Raji (cell line): ENCODE data around the gene PCYT1B.

Experiments used
- POLR2A ChIP-seq: IDR thresholded peaks from 2 replicates; pipeline ENCODE4 v1.6.1; 2011; ENCODE audit warnings: low read depth, low read length, control low read depth; ENCODE audit not compliant: insufficient read depth

The PCYT1B gene

DNA sequence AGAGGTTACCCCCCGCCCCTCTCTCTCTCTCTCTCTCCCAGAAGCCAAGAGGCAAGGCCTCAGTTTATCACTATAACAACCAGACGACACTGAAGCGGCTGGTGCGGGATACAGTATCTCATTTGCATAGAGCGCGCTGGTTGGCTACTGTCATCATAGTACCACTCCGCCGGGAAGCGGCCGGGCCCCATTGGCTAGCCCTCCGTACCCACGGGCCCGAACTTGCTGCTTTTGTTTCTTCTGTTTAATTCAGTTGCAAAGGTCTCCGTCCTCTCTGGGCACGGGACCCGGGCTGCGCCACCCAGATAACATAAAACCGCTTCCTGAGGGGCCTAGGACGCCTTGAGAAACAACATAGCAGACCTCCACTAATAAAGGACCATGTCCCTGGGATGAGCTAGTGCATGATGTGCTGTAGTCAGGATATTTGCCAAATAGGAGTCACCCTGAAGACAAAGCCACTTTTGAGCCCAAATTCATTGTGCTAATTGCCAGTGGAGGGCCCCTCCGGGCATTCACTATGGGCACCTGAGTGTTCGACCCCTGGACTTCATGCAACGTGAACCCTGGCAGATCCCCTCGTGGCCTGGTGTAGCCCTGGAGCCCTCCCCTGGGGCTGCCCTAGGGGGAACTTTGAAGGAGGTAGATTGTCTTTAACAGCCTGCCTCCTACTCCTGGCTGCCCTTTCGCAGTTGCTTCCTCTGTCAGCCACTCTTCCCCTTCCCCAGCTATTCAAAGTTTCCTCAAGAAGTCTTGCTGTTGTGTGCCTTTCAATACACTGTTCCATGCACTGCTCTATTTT, at the start of gene PCYT1B:
PCYT1B (minus strand) TSS at position 91 of the 802 bp plus-strand sequence. CDS start 242 bp downstream, outside the sequence.
- no peak for TF ChIP-seq POLR2A

DNA sequence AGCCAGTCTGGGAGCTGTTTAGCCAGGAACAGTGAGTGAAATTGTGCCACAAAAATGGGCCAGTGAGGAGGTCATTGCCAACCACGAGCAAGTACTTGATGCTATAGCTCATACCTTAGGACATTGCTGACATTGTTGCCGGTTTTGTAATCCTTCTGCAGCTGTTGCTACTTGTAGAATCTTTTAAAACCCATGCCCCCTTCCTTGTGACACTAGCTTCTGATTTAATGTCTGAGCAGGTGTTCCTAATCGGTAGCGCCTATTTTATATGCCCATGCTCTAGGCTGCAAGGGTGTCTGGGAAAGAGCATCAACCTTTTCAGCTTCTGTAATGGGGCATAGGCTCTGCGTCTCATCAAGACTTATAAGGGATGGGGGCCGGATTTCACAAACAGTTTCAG, 49.1 kb upstream of the PCYT1B start:
- TF ChIP-seq POLR2A: no peak

DNA sequence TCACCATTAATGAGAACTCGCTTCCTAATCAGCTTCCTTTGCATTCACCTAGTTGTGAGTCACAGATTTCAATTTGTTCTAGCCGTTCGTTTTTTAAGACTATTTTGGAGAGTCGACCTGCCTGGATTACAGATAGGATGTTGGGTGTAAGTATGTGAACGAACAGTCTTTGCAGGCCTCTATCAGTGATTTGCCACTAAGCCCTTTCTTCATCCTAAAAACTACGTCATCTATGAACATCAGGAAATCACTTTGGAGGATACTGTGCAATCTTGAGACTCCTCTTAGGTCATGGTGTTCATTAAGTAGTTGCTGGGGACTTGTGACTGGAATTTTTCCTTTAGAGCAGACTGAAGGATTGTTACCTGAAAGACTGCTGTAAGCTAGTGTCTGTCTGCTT, 47.7 kb upstream of the PCYT1B start:
- TF ChIP-seq POLR2A: no peak

DNA sequence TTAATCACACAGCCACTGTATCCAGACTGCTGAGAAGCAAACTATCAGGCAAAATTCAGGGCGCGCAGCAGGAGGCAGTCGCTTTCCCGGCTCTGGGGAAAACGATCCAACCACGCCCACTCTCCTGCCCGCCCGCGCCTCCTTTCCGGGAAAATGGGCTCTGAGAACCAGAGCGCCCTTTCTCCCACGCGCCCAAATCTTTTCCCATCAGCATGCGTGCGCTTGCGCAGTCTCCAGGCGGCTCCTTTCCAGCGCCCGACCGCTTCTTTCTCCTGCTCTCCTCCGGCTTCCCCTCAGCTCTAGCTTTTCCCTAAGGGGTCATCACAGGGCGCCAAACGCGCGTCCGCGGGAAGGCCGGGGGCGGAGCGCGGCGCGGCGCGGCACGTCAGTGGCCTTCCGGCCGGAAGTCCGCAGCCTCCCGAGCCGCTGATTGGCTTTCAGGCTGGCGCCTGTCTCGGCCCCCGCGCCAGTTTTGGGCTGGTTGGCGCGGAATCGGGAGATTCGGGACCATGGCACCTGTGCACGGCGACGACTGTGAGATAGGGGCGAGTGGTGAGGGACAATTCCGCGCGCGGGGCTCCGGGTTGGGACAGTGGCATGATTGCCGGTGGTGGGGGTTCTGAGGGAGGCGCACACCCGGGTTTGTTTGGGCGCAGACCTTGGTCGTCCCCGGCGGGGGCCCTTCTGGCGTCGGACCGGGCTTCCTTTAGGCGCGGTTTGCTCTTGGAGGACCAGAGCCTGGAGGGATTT, 46.5 kb upstream of the PCYT1B start, which contains the start of gene POLA1:
POLA1 (plus strand) TSS at position 466 of the 750 bp plus-strand sequence; CDS start at position 510, 44 bp downstream.
- TF ChIP-seq POLR2A: peak; percentile 54

DNA sequence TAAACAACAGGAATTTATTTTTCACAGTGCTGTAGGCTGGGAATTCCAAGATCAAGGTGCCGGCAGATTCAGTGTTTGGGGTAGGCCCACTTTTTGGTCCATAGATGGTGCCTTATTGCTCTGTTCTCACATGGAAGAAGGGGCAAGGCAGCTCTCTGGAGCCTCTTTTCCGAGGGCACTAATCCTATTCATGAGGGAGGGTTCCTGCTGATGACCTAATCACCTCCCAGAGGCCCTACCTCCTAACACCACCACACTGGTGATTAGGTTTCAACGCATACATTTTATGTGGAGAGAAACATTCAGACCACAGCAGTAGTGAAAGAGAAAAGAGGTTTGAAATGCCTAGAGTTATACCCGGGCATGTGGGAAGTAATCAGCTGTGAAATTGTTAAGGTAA, 45.2 kb upstream of the PCYT1B start:
- no peak for TF ChIP-seq POLR2A

DNA sequence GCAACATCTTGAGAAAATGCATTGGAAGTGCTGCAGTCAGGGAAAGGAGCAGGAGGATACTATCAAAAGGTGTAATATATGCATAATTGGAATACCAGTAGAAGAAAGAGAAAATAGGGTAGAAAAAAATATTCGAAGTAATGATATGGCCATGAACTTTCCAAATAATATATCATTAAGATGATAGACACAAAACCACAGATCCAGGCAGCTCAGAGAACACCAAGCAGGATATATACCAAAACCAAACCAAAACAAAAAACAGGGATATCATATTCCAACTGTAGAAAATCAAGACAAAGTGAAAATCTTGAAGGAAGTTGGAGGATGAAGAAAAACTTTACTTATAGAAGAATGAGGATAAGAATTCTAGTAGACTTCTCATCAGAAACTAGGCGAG, 36.9 kb upstream of the PCYT1B start:
- TF ChIP-seq POLR2A: no peak

DNA sequence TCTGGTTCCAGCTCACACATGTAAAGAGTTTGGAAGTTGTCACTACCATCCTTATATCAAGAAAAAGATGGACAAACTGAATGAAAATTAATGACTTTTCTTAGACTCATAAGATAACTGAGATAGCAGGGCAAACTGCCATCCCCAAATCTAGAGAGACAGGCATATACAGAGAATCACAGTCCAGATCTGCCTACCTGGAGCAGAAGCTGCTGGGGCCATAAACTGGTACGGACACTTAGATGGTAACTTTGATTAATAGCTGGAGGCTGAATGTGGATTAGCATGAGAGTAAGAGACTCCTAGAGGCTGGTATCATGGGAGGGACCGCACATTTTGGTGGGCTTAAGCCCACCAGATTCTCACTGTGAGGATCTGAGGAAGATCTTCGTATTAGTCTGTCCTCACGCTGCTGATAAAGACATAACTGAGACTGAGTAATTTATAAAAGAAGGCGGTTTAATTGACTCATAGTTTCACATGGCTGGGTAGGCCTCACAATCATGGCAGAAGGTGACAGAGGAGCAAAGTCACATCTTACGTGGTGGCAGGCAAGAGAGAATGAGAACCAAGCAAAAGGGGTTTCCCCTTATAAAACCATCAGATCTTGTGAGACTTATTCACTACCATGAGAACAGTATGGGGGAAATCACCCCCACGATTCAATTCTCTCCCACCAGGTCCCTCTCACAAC, 35.7 kb upstream of the PCYT1B start:
- no peak for TF ChIP-seq POLR2A

DNA sequence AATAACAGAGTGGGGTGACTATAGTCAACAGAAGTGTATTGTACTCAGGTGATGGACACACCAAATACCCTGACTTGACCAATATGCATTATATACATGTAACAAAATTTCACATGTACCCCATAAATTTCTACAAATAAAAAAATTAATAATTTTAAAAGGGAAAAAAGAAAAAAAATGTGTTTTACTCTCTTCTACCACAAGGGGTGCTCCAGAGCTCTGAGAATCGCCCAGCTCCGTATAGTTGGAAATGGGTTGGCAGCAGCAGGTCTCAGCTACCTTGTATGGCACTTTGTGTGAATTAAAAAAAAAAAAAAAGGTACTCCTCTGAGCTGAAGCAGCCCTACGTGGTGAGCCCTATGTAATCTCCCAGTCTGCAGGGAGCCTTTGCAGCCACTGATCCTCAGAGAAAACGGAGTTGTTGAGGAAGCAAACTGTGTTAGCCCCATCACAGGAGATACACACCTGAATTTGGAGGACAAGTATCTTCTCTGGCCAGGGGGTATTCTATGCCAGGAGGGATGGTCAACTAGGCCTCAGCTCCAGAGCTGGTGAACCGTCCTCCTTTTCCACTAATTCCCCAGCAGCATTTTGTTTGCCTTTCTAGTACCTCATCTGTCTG, 29.4 kb upstream of the PCYT1B start:
- no peak for TF ChIP-seq POLR2A

DNA sequence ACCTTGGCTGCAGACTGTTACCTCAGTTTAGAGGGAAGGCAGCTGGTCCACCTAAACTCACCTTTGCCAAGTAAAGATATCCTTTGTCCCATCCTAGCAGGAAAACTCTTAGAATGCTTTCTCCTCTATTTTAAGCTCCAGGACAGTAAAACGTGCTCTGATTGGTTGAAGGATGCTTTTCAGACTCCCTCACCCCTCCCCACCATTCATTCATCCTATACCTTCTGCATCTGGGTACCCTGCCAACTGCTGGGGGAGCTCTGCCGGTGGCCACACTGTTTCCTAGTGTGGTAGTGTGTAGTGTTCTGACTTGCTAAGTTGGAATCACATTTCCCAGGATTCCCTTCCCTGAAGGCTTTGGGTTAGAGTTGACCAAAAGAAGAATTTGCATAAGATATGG, 26.3 kb upstream of the PCYT1B start:
- TF ChIP-seq POLR2A: no peak

DNA sequence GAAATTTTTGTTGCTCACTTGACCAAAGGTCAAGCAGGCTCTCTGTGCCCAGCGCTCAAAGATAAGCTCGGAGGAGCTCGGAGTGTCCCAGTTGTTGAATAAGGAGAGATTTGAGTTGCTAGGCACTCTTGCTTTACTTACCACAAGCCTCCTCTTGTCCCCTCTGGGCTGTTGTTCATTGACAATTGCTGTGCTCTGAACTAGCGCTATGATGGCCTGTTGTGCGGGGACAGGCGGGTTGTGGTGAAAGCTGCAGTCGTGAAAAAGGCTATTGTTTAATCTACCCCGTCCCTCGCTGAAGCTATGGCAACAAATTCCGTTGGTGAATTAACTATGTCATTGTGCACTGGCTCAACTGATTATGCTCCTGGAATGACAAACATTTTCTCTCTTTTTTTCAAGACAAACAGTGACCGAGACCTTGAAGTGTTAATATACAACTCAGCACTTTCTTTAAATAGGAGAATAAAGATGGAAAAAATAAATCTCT, 25.6 kb upstream of the PCYT1B start:
- TF ChIP-seq POLR2A: no peak

DNA sequence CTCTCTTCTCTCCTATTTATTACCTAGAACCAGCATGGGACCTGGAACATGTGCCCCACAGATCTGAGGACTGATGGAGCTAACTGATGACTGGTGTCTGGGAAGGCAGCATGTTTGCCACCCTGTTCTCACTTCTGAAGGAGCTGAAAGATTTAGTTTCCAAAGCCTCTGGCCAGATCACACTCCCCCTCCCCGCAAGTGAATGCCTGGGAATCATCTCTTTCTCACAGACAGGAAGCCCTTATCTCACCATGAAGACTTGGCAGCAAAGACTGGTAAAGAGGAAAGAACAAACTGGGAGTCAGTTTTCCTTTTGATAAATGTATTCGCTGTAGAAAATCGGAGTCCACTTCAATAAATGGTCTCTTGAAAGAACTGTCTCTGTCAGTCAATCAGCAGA, 21.0 kb upstream of the PCYT1B start:
- TF ChIP-seq POLR2A: no peak

DNA sequence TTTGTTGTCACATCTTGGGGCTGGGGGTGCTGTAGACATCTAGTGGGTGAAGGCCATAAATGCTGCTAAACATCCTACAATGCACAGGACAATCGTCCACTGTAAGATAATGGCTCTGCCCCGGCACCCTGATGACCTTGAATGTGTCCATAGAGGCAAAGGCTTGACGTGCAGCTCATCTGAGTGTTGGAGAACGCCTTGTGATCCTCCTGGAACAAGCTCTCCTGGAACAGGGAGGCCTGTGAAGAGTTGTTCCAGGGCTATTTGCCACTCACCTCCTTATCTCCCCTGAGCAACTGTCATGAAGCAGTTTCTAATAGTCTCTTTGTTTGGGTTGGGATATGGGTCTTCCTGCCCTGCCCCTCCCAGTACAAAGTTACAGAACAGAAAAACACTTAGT, 15.2 kb upstream of the PCYT1B start:
- TF ChIP-seq POLR2A: no peak

DNA sequence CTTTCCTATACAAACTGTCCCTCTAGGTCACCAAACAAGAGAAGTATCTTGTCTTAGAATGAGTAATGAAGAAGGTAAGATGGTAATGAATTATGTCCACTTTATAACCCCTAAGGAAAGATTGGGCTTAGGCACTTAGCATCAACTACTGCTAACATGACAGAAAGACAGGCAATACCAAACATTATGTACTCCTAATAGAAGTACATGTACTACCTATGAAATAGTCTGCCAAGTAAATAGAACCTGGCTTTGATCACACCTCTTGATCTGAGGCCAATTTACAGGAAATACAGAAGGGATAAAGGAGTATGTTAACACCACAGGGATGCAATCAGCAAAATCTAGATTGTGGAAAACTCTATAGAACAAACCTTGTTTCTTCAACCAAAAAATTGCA, 14.1 kb upstream of the PCYT1B start:
- TF ChIP-seq POLR2A: no peak

DNA sequence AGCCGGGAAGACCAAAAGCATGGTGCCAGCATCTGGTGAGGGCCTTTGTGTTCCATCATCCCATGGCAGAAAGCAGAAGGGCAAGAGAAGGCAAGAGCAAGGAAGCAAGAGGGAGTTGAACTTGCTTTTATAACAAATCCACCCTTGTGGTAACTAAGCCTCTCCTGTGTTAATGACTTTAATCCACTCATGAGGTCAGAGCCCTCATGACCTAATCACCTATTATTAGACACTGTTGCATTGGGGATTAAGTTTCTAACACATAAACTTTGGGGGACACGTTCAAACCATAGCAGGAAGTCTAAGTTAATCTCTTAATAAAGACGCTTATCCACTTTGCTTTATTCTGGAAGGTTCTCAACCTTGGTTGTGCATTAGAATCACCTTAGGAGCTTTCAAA, 12.5 kb upstream of the PCYT1B start:
- no peak for TF ChIP-seq POLR2A

DNA sequence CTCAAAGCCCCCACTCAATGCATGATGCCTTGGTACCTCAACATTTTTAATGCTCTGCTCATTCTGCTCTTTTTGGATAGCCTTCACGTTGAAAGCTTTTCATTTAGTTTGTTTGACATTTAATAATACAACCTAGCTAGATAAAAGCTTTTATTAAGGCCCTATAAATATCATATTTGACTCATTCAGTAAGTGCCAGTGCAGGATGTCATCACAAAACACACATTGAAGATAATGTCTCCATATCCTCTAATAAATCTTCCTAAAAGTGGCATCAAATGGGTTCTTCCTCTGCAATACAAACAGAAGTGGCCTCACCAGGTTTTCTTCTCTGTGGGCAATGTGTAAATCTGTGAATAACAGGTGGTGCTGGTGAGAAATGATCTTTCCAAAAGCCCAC, 12.0 kb upstream of the PCYT1B start:
- no peak for TF ChIP-seq POLR2A
